Neural progenitor cell (in vitro differentiated cells): ENCODE measurements around the gene TGFB2.

Experiments used
- EZH2 ChIP-seq: fragments of 200-600 bp; sonication (generic); IDR thresholded peaks from 2 replicates; pipeline ENCODE4 v1.6.1; 2017; ENCODE audit warnings: antibody characterized with exemption, mild to moderate bottlenecking, moderate library complexity
- TF ChIP-seq, protein P1 (sequence below): fragments of 200-600 bp; sonication (generic); IDR thresholded peaks from 2 replicates; pipeline ENCODE4 v1.5.1; 2017; ENCODE audit warnings: antibody characterized with exemption, mild to moderate bottlenecking

DNA sequence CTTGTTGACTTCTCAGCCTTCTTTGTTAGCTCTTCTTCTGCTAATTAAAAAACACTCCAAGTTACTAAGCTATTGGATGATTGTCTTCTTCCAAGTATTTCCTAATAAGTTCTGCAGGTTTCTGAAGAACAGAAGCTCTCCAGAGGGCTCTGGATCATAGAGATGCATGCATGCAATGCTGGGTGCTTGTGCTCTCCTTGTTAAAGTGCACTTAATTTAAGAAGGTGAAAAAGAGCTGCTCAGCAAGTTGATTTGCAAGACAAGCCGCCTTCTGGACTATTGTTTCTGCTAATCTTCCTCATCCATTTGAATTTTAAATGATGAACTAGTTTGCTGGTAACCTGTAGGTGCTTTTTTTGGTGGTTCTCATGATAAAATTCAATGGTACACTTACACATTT is 43.9 kb upstream of the TGFB2 start:
- TF ChIP-seq, protein P1, sequence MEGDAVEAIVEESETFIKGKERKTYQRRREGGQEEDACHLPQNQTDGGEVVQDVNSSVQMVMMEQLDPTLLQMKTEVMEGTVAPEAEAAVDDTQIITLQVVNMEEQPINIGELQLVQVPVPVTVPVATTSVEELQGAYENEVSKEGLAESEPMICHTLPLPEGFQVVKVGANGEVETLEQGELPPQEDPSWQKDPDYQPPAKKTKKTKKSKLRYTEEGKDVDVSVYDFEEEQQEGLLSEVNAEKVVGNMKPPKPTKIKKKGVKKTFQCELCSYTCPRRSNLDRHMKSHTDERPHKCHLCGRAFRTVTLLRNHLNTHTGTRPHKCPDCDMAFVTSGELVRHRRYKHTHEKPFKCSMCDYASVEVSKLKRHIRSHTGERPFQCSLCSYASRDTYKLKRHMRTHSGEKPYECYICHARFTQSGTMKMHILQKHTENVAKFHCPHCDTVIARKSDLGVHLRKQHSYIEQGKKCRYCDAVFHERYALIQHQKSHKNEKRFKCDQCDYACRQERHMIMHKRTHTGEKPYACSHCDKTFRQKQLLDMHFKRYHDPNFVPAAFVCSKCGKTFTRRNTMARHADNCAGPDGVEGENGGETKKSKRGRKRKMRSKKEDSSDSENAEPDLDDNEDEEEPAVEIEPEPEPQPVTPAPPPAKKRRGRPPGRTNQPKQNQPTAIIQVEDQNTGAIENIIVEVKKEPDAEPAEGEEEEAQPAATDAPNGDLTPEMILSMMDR: no peak
- no peak for TF ChIP-seq EZH2
